RWPE1 (cell line): ENCODE results near the gene FGD4.

Experiments
- CTCF ChIA-PET: fragments of 350-600 bp; sonication (Branson Sonifier 250); formaldehyde crosslinking; extraction: SDS; loops from one replicate; lab custom pipeline; 2021; lab: Yijun Ruan, JAX
- POLR2A ChIA-PET: fragments of 400-600 bp; formaldehyde crosslinking; extraction: SDS; loops from one replicate; lab custom pipeline; 2020; ENCODE audit warnings: antibody characterized with exemption; ENCODE audit not compliant: low non-redundant PET; lab: Yijun Ruan, JAX
- DNase-seq: peaks from one replicate; pipeline ENCODE4 v3.0.0; 2012; ENCODE audit warnings: low spot score
- H3K27ac ChIP-seq: fragments of 450-650 bp; 2 replicates; pipeline ENCODE4 v1.5.1; 2017
- CTCF ChIP-seq: fragments of 450-650 bp; conservative IDR thresholded peaks from 2 replicates; pipeline ENCODE4 v1.5.1; 2017; ENCODE audit warnings: low read depth, mild to moderate bottlenecking

Gene FGD4

GRCh38 chr12:32486158-32486557, 86.8 kb downstream of the FGD4 start:
- DNase-seq = no peak
- CTCF ChIA-PET = no interaction called here
- no peak overlapping the region for H3K27ac ChIP-seq
- POLR2A ChIA-PET = no interaction called here
- no peak for TF ChIP-seq CTCF

GRCh38 chr12:32488132-32488531, 88.8 kb downstream of the FGD4 start:
- POLR2A ChIA-PET = no interaction called here

DNA sequence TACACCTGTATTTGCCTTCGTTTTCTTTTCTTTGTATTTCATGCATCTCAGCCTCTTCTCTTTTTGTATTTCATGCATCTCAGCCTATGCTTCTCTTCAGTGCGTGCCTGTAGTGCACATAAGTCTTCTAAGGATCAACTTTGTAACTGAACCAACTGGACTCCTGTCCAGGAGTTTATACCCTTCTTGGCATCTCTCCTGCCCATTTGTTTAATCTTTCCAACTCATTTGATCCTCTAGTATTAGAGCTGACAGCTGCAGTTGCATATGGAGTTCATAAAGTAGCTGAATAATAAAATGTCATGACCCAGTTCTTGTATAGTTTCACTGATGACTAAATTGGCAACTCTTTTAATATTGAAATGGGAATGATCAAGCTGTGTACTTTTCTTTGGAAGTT, 89.7 kb downstream of the FGD4 start:
- TF ChIP-seq CTCF = no peak
- CTCF ChIA-PET = no interaction called here
- no peak for DNase-seq
- H3K27ac ChIP-seq = no peak overlapping the region
- POLR2A ChIA-PET = interaction anchor here (0.5 kb wide), 1 partner anchor 90 kb away, joined by 8 read pairs; no protein-coding TSS in a partner anchor

More at GRCh38 chr12:32488132-32488531, 88.8 kb downstream of the FGD4 start:
- H3K27ac ChIP-seq = no peak overlapping the region
- CTCF ChIA-PET = interaction anchor here (0.5 to 0.6 kb wide), 2 partner anchors 1045 to 1635 kb away, joined by 3 to 4 read pairs; no protein-coding TSS in a partner anchor
- DNase-seq = no peak
- no peak for TF ChIP-seq CTCF

DNA sequence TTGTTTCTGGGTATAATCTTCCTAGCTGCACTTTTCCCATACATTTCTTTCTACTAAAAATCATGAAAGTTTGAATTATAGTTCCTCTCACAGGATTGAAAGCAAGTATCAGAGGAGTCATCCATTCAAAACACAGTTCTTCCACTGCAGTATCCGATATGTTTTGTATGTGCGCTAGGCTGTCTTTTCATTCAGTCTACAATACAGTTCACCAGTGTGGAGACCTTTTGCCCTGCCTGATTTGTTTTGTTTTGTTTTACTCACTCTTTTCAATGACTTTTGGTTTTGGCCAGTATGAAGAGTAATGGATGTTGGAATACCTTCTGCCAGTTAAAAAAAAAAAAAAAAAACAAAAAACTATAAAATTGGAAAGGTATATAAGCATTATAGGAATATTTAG, 91.4 kb downstream of the FGD4 start:
- DNase-seq = no peak
- ChIA-PET CTCF (no interaction called here), POLR2A (no interaction called here)
- no peak overlapping the region for H3K27ac ChIP-seq
- TF ChIP-seq CTCF = no peak

- no peak for TF ChIP-seq CTCF
- H3K27ac ChIP-seq = no peak overlapping the region
- ChIA-PET CTCF (no interaction called here), POLR2A (no interaction called here)
- DNase-seq = no peak
Measured at GRCh38 chr12:32493282-32493681, 93.9 kb downstream of the FGD4 start.

DNA sequence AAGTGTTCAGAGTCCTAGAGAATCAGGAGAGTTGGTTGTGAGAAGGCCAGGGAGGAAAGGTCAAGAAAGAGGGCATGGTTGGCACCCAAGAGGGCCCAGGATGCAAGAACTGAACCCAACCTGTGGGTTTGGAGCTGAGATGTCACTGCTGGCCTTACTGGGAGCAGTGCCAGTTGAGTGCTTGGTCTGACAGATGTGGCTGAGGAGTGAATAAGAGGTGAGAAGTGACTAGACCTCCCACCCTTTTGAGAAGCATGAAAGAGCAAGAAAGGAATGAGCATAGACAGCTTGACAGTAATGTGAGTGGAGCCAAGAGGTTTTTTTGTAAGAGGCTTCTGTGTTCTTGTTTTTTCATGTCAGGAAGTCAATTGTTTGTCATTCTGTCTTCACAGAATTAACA, 95.3 kb downstream of the FGD4 start:
- POLR2A ChIA-PET = no interaction called here
- no peak overlapping the region for H3K27ac ChIP-seq

More for the DNA sequence above, 95.3 kb downstream of the FGD4 start:
- CTCF ChIA-PET = no interaction called here
- no peak for TF ChIP-seq CTCF
- no peak for DNase-seq
